H9 (cell line): Measurements from ENCODE around the gene PITPNM3. TPM values are rescaled to one million over a fixed set of nuclear protein-coding genes. Genes with fewer than 3 reads are reported as not detected.
A peak's percentile ranks its signal among the peaks of the same experiment; 100 is the strongest.

Experiments used
- DNase-seq: peaks from one replicate; pipeline ENCODE4 v3.0.0-alpha.2; 2017
- H2AFZ ChIP-seq: one replicate; pipeline ENCODE4 v1.6.1; 2013; ENCODE audit warnings: mild to moderate bottlenecking, low read length, control low read depth, moderate library complexity
- H2AK5ac ChIP-seq: 2 replicates; pipeline ENCODE4 v1.6.1; 2013; ENCODE audit warnings: low read length, control low read depth, mixed read lengths; ENCODE audit not compliant: insufficient read length
- H2BK120ac ChIP-seq: one replicate; pipeline ENCODE4 v1.6.1; 2013; ENCODE audit warnings: low read depth, mild to moderate bottlenecking, low read length, control low read depth, inconsistent platforms; ENCODE audit not compliant: poor library complexity, severe bottlenecking
- H2BK12ac ChIP-seq: 2 replicates; pipeline ENCODE4 v1.6.1; 2013; ENCODE audit warnings: low read length, control low read depth, mixed read lengths, low read depth; ENCODE audit not compliant: insufficient read length
- H2BK15ac ChIP-seq: 2 replicates; pipeline ENCODE4 v1.6.1; 2013; ENCODE audit warnings: low read depth, low read length, control low read depth
- H2BK20ac ChIP-seq: one replicate; pipeline ENCODE4 v1.6.1; 2013; ENCODE audit warnings: low read depth, mild to moderate bottlenecking, low read length, control low read depth, inconsistent platforms; ENCODE audit not compliant: poor library complexity, severe bottlenecking
- H2BK5ac ChIP-seq: 2 replicates; pipeline ENCODE4 v1.6.1; 2013; ENCODE audit warnings: low read length, control low read depth, mixed read lengths; ENCODE audit not compliant: insufficient read length
- H3K14ac ChIP-seq: 2 replicates; pipeline ENCODE4 v1.6.1; 2013; ENCODE audit warnings: low read length, control low read depth; ENCODE audit not compliant: insufficient read depth
- H3K18ac ChIP-seq: 2 replicates; pipeline ENCODE4 v1.6.1; 2013; ENCODE audit warnings: low read depth, mild to moderate bottlenecking, mixed read lengths, low read length, control low read depth; ENCODE audit not compliant: insufficient read length
- H3K23ac ChIP-seq: 2 replicates; pipeline ENCODE4 v1.6.1; 2013; ENCODE audit warnings: low read length, control low read depth, mixed read lengths, low read depth; ENCODE audit not compliant: insufficient read length
- H3K23me2 ChIP-seq: 2 replicates; pipeline ENCODE4 v1.6.1; 2013; ENCODE audit warnings: low read depth, mild to moderate bottlenecking, mixed read lengths, low read length, control low read depth; ENCODE audit not compliant: insufficient read length, poor library complexity, severe bottlenecking
- H3K27ac ChIP-seq: 2 replicates; pipeline ENCODE4 v1.5.1; 2013; ENCODE audit warnings: low read length, control low read depth, mixed read lengths, low read depth; ENCODE audit not compliant: insufficient read length
- H3K27me3 ChIP-seq: 2 replicates; pipeline ENCODE4 v1.6.1; 2013; ENCODE audit warnings: low read length, control low read depth, inconsistent platforms; ENCODE audit not compliant: insufficient read depth
- H3K4ac ChIP-seq: 2 replicates; pipeline ENCODE4 v1.6.1; 2013; ENCODE audit warnings: low read depth, mild to moderate bottlenecking, control low read depth, inconsistent platforms, low read length, moderate library complexity
- H3K4me1 ChIP-seq: 2 replicates; pipeline ENCODE4 v1.6.1; 2013; ENCODE audit warnings: low read length, control low read depth, inconsistent platforms; ENCODE audit not compliant: insufficient read depth
- H3K4me2 ChIP-seq: 2 replicates; pipeline ENCODE4 v1.6.1; 2013; ENCODE audit warnings: low read length, control low read depth, mixed read lengths; ENCODE audit not compliant: insufficient read length, insufficient read depth
- H3K56ac ChIP-seq: 2 replicates; pipeline ENCODE4 v1.6.1; 2013; ENCODE audit warnings: low read depth, mild to moderate bottlenecking, mixed read lengths, low read length, control low read depth; ENCODE audit not compliant: insufficient read length
- H3K79me1 ChIP-seq: 2 replicates; pipeline ENCODE4 v1.6.1; 2013; ENCODE audit warnings: low read depth, mild to moderate bottlenecking, moderate library complexity, low read length, control low read depth, inconsistent platforms; ENCODE audit not compliant: insufficient read depth, poor library complexity, severe bottlenecking
- H3K79me2 ChIP-seq: 2 replicates; pipeline ENCODE4 v1.6.1; 2013; ENCODE audit warnings: low read length, control low read depth, inconsistent platforms; ENCODE audit not compliant: insufficient read depth
- H3K9ac ChIP-seq: 2 replicates; pipeline ENCODE4 v1.6.1; 2013; ENCODE audit warnings: low read length, control low read depth, mixed read lengths; ENCODE audit not compliant: insufficient read length; ENCODE audit errors: extremely low read depth
- H3K9me3 ChIP-seq: one replicate; pipeline ENCODE4 v1.6.1; 2013; ENCODE audit warnings: low read depth, low read length, inconsistent platforms; ENCODE audit not compliant: control insufficient read depth
- H3T11ph ChIP-seq: one replicate; pipeline ENCODE4 v1.6.1; 2013; ENCODE audit warnings: mild to moderate bottlenecking, low read length, control low read depth, inconsistent platforms
- H4K20me1 ChIP-seq: one replicate; pipeline ENCODE4 v1.6.1; 2013; ENCODE audit not compliant: control insufficient read depth, insufficient read length, insufficient read depth
- H4K5ac ChIP-seq: 2 replicates; pipeline ENCODE4 v1.6.1; 2013; ENCODE audit warnings: low read depth, mild to moderate bottlenecking, mixed read lengths, low read length, control low read depth; ENCODE audit not compliant: insufficient read length
- H4K8ac ChIP-seq: replicated peaks from 2 replicates; pipeline ENCODE4 v1.6.1; 2013; ENCODE audit warnings: low read length, control low read depth, mixed read lengths, low read depth; ENCODE audit not compliant: insufficient read length
- H4K91ac ChIP-seq: 2 replicates; pipeline ENCODE4 v1.6.1; 2013; ENCODE audit warnings: low read depth, mild to moderate bottlenecking, moderate library complexity, mixed read lengths, low read length, control low read depth; ENCODE audit not compliant: insufficient read length
- H3K27ac Mint-ChIP-seq, 3 experiments: 2 replicates in 2 of 3; 3 replicates in 1 of 3; pipeline ENCODE4 v1.8.0; 2020 to 2021; ENCODE audit warnings: mixed read lengths in 3 of 3, mild to moderate bottlenecking in 1 of 3, moderate library complexity in 1 of 3
- H3K27me3 Mint-ChIP-seq: 2 replicates; pipeline ENCODE4 v1.8.0; 2021; ENCODE audit warnings: low read depth, mild to moderate bottlenecking, moderate library complexity, mixed read lengths
- H3K36me3 Mint-ChIP-seq, 3 experiments: 2 replicates in 2 of 3; 3 replicates in 1 of 3; pipeline ENCODE4 v1.8.0; 2020 to 2021; ENCODE audit warnings: low read depth in 3 of 3, mixed read lengths in 3 of 3; ENCODE audit not compliant: insufficient read depth in 1 of 3
- H3K4me1 Mint-ChIP-seq, 2 experiments: 2 replicates each; pipeline ENCODE4 v1.8.0; 2020; ENCODE audit warnings: mixed read lengths in 2 of 2
- H3K4me3 Mint-ChIP-seq, 2 experiments: 2 replicates in 1 of 2; 3 replicates in 1 of 2; pipeline ENCODE4 v1.8.0; 2020 to 2021; ENCODE audit warnings: mild to moderate bottlenecking in 2 of 2, mixed read lengths in 2 of 2, moderate library complexity in 1 of 2
- H3K9me3 Mint-ChIP-seq, 2 experiments: 2 replicates in 1 of 2; 3 replicates in 1 of 2; pipeline ENCODE4 v1.8.0; 2020; ENCODE audit warnings: mild to moderate bottlenecking in 2 of 2, mixed read lengths in 2 of 2, moderate library complexity in 1 of 2
- WGBS: extraction: QIAGEN DNeasy Blood & Tissue Kit; methylation state at CpG from one replicate; pipeline ENCODE4 v1.1.7; 2013; ENCODE audit warnings: missing lambda C conversion rate, low lambda C conversion rate, mixed read lengths; ENCODE audit not compliant: insufficient read length; ENCODE audit errors: extremely low coverage; 5-methylcytosine and 5-hydroxymethylcytosine counted together
- total RNA-seq: library from RNA; stranded (reverse); gene quantifications from 2 replicates; pipeline ENCODE4 v1.2.1, GENCODE V29; 2021
- TF ChIP-seq, protein P1 (sequence below): fragments of 200-600 bp; sonication (generic); conservative IDR thresholded peaks from 3 replicates; pipeline ENCODE4 v1.8.0; 2021; ENCODE audit warnings: antibody characterized with exemption, mild to moderate bottlenecking

Gene PITPNM3
- total RNA-seq, 1 experiment from 2014 or later, result 3.4 TPM

- Histone ChIP-seq H4K91ac (no peak overlapping the region), H2AFZ (no peak overlapping the region), H2BK120ac (no peak overlapping the region), H2BK12ac (no peak overlapping the region), H3K4me2 (no peak overlapping the region), H3K4me1 (peaks cover 2% of the 10 kb centered on the region; the same call in 1 of the 2 replicates), H3T11ph (no peak overlapping the region), H3K23me2 (no peaks in the 10 kb centered on the region), H2AK5ac (no peak overlapping the region), H3K9me3 (no peaks in the 10 kb centered on the region), H3K23ac (no peak overlapping the region), H3K79me1 (no peaks in the 10 kb centered on the region), H4K8ac (no peak overlapping the region), H3K9ac (no peak overlapping the region), H3K18ac (no peak overlapping the region), H3K56ac (no peak overlapping the region), H4K20me1 (no peaks in the 10 kb centered on the region), H2BK5ac (no peak overlapping the region), H2BK15ac (no peak overlapping the region), H3K27me3 (no peaks in the 10 kb centered on the region), H3K79me2 (no peaks in the 10 kb centered on the region), H2BK20ac (no peak overlapping the region), H3K4ac (no peak overlapping the region), H3K27ac (no peak overlapping the region), H3K14ac (no peak overlapping the region), H4K5ac (no peak overlapping the region)
- TF ChIP-seq, protein P1, sequence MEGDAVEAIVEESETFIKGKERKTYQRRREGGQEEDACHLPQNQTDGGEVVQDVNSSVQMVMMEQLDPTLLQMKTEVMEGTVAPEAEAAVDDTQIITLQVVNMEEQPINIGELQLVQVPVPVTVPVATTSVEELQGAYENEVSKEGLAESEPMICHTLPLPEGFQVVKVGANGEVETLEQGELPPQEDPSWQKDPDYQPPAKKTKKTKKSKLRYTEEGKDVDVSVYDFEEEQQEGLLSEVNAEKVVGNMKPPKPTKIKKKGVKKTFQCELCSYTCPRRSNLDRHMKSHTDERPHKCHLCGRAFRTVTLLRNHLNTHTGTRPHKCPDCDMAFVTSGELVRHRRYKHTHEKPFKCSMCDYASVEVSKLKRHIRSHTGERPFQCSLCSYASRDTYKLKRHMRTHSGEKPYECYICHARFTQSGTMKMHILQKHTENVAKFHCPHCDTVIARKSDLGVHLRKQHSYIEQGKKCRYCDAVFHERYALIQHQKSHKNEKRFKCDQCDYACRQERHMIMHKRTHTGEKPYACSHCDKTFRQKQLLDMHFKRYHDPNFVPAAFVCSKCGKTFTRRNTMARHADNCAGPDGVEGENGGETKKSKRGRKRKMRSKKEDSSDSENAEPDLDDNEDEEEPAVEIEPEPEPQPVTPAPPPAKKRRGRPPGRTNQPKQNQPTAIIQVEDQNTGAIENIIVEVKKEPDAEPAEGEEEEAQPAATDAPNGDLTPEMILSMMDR, result no peak
- no peak for DNase-seq
- H3K4me1 Mint-ChIP-seq, result peaks cover 4% of the 10 kb centered on the region in 2 experiments
- peaks cover 10% of the 10 kb centered on the region for H3K27me3 Mint-ChIP-seq
- peaks cover 0 to 4% (median 3%) of the 10 kb centered on the region in 3 experiments; a peak in 1 of 7 replicates for H3K36me3 Mint-ChIP-seq
- no CpG with 5 or more reads among the region's 7 CpGs for WGBS
- H3K27ac Mint-ChIP-seq, result peak overlapping the region in 1 of 3 experiments; percentile 38; a peak in 1 of 7 replicates
- no peak overlapping the region for H3K4me3 Mint-ChIP-seq
- peaks cover 2 to 4% of the 10 kb centered on the region in 2 experiments; a peak in 4 of 5 replicates for H3K9me3 Mint-ChIP-seq
Observed at GRCh38 chr17:6507535-6507934, 48.8 kb downstream of the PITPNM3 start.
